ENCODE results near the gene SMS.

SMS gene

DNA sequence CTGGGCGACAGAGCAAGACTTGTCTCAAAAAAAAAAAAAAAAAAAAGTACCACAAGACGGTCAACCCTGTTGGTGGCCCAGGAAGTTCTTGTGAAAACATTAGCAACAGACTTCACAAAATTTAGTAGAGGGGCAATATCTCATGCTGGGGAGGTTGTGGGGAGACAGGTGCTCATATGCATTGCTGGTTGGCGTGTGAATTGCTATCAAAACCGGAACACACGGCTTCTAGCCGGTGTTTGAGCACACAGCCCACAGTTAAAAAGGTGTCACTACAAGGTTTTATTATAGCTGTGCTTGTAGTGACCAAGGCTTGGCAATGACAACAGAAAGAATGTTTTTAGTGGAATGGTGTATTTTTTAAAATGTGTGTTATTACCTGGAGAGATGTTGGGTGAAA lies 41.8 kb downstream of the SMS start:
- no peak for DNase-seq (ENCODE audit: low read depth)

DNA sequence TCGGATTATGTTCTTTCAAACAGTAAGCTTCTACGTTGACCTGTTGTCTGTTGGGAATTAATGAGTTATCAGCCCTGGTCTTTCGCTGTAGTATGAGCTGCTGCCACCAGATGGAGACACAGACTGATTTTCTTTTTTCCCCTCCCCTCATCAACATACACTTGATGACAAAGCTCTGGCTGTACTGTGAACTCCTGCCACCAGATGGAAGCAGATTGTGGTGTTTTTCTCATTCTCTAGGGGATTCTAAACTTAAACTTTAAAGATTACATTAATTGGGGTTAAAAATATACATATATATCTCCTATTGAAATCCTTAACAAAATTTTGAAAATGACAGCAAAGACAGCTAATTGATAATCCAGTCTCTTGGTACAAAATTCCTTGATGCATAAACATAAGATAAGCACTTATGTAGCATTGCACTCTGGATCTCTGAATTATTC lies 44.8 kb downstream of the SMS start:
- no peak for DNase-seq (ENCODE audit: low read depth)

DNA sequence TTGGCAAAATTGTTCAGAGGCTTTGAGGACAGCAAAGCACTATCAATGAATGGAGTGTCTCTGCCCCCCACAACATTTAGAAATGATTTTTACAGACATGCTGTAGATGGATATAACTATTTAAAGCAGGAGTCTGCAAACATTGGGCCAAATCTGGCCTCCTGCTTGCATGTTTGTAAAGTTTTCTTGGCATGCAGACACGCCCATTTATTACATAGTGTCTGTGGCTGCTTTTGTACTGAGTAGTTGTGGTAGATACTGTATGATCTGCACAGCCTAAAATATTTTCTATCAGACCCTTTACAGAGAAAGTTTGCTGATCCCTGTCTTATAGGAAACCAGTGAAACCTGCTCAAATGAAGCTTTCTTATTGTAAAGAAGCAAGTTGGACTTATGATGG lies 46.1 kb downstream of the SMS start:
- DNase-seq (ENCODE audit: low read depth), result no peak

DNA sequence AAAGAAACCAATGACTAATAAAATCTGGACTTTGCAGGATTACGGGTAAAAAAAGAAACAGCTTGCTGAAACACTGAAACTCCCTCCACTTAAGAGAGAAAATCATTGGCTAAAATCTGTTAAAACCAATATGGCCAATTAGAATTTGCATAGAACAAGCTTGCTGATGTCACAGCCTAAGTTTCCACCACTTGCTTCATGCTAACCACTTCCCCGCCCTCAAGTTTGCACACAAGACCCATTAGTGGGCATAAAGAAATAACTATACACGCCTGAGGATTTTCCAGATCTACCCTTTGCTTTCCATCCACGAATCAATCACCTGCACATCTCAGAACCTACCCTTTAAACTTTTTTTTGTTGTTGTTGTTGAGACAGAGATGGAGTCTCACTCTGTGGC lies 48.9 kb downstream of the SMS start:
- no peak for DNase-seq (ENCODE audit: low read depth)

DNA sequence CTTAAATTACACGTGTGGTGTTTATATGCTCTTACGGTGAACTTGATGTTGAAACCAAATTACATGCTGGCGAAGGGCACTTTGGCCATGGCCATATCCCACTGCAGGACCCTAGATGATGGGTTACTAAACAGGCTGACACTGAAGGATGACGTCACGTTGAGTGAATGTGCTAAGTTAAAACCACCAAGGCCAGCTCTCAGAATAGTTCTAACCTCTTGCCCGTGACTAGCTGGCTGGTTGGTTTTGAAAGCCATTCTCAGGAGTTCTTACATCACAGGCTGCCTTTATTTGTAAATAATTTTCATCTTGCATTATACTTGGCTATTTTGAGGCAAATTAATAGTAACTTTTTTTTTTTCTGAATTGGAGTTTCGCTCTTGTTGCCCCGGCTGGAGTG lies 50.3 kb downstream of the SMS start:
- DNase-seq (ENCODE audit: low read depth), result no peak

- no peak for DNase-seq (ENCODE audit: low read depth)
Measured at GRCh38 chrX:21991504-21991903, 51.0 kb downstream of the SMS start.

DNA sequence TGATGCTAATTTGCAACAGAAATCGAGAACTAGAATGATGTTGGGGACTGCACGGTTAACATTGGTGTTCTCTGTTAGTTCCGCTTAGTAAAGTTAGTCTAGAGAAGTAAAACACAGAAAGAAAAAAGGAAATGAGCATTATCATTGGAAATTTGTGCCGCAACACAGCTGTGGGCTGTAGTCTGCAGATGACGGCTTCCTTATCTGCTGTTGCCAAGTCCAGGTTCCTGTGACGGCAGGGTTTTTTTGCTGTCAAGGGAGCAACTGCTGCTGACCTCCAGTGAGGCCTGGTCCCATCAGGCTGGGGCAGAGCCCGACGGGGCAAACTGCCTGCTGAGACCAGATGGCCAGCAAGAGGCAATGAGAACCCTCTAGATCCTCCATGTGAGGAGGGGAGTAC lies 52.8 kb downstream of the SMS start:
- no peak for DNase-seq (ENCODE audit: low read depth)

- DNase-seq (ENCODE audit: low read depth), result no peak
Measured at GRCh38 chrX:21996872-21997455, 56.5 kb downstream of the SMS start.

GRCh38 chrX:21998037-21998436 lies 57.5 kb downstream of the SMS start:
- DNase-seq (ENCODE audit: low read depth), result no peak

DNA sequence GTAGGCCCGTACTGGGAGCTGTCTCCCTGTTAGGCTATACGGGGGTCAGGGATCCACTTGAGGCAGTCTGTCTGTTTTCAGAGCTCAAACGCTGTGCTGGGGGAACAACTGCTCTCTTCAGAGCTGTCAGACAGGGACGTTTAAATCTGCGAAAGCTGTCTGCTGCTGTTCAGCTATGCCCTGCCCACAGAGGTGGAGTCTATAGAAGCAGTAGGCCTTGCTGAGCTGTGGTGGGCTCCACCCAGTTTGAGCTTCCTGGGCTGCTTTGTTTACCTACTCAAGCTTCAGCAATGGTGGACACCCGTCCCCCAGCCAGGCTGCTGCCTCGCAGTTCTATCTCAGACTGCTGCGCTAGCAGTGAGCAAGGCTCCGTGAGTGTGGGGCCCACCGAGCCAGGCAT lies 64.4 kb downstream of the SMS start:
- DNase-seq (ENCODE audit: low read depth), result no peak

DNA sequence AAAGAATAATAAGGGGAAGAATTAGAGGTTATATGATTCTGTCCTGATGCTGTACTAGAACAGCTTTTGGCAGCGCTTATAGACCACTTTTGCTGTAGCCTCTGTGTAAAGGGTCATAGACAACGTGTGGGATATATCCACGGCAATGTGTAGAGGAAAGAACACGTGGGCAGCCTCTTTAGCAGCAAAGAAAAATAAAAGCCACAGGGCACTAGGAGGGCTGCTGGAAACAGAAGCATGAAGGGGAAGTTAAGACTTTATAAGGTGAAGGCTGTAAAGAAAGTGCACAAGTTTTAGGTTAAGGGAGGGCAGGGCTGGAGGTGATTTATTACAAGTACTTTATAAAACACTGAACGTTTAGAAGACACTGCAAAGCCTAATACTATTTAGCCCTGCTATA lies 71.5 kb downstream of the SMS start:
- DNase-seq (ENCODE audit: low read depth), result no peak

GRCh38 chrX:22012931-22013330 lies 72.4 kb downstream of the SMS start:
- no peak for DNase-seq (ENCODE audit: low read depth)

DNA sequence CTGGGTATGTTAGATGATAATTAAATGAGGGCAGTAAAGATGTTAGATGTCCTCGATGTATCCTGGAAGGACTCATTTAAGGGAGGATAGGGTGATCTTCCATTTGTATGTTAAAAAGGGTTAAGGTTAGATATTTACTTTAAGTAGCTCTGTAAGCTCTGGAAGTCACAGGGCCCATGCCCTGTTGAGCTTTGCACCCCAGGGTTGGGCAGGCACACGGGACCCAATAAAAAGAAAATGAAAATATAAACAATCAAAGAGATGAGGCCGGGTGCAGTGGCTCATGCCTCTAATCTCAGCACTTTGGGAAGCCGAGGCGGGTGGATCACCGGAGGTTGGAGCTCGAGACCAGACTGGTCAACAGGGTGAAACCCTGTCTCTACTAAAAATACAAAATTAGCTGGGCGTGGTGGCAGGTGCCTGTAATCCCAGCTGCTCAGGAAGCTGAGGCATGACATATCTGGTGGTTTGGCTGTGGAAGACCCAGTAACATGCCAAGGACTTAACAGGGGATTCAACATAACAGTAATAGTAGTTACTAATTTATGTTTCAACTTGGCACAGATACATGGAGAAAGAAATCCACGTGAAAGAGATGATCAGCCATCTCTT lies 74.7 kb downstream of the SMS start:
- no peak for DNase-seq (ENCODE audit: low read depth)

- no peak for DNase-seq (ENCODE audit: low read depth)
Measured at GRCh38 chrX:22021751-22022324, 81.3 kb downstream of the SMS start.

GRCh38 chrX:22024577-22024976 lies 84.1 kb downstream of the SMS start:
- no peak for DNase-seq (ENCODE audit: low read depth)

DNA sequence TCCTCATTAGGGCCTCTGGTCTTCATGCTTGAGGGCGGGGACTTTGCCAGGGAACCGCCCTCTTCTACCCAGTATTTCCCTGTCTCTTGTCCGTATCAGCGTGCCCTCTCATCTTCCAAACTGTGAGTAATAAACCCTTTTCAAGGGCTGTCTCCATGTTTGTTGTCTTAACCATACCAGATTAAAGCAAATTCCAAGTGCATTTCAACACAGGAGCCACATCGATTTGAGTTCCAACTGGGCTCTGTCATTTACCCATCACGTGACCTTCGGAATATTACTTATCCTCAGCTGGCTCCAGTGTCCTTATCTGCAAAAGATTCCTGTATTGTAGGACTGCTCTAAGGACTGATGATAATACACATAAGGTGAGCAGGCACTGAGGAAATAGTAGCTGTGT lies 85.2 kb downstream of the SMS start:
- DNase-seq (ENCODE audit: low read depth), result no peak

DNA sequence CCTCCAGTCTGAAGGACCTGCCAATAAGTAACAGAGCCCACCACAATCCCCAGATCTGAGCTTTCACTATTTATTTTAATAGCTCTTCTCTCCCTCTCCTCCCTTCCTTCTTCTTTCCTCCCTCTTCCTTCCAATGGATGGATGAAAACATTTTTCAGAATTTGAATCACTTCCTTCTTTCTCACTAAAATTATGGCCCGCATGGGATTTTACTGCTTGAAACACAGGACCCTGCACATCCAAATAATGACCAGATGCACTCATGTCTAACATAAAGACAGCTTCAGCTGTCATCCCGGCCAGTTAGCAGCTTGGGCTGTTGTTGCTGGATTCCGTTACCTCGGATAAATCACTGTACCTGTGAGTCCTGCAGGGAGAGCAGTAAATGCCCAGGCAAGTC lies 86.2 kb downstream of the SMS start:
- DNase-seq (ENCODE audit: low read depth), result no peak

GRCh38 chrX:22032084-22032483 lies 91.6 kb downstream of the SMS start, which contains the start of gene PHEX:
TSS of gene PHEX (plus strand) at chrX:22032325. CDS start at chrX:22033006, 681 bp downstream.
- DNase-seq (ENCODE audit: low read depth), result no peak

DNA sequence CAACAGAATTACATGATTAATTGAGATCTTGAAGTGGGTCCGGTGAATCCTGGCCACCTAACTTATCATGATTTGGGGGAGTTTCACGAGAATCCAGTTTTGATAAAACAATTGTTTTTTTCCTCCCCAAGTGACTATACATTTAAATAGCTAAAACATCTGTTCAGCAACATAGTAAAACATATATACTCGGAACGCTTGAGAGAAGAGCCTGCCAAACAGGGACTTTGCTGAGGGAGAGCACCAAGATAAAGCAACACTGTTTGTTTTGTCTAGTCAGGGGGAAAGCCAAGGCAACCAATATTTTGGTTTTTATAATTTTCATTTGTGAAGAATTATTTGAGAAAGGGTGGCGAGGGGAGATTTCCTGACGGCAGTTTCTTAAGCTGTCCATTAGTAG lies 92.0 kb downstream of the SMS start:
- DNase-seq (ENCODE audit: low read depth), result no peak

DNA sequence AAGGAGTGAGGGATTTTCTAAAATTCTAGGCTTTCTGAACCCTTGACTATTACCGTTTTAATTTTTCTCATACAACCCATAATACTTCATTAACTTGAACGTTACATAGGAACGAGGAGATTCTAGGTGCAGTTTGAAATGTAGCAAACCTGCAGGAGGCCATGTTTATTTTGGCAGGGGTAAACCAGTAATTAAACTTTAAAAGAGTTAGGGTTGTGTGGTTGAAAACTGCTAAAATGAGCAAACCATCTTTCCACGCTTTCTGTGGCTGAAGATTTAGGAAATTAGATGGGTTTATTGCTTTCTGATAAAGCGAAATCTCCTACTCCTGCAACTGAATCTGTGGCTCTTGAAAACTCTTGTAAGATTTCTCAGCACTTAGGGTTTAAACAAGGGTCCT lies 93.3 kb downstream of the SMS start:
- no peak for DNase-seq (ENCODE audit: low read depth)

DNA sequence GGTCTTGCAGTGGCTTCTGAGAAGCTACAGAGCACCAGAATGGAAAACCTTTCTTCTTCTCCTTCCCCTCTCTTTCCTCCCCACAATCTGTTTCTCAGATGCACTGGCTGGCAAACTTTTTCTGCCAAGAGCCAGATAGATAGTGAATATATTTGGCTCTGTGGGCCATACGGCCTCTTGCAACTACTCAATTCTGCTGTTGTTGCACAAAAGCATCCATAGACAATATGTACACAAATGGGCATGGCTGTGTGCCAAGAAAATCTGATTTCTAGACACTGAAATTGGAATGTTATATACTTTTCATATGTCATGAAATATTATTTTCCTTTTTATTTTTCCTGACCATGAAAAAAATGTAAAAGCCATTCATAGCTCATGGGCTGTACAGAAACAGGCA lies 94.7 kb downstream of the SMS start:
- DNase-seq (ENCODE audit: low read depth), result no peak

GRCh38 chrX:22037225-22037624 lies 96.7 kb downstream of the SMS start:
- no peak for DNase-seq (ENCODE audit: low read depth)

DNA sequence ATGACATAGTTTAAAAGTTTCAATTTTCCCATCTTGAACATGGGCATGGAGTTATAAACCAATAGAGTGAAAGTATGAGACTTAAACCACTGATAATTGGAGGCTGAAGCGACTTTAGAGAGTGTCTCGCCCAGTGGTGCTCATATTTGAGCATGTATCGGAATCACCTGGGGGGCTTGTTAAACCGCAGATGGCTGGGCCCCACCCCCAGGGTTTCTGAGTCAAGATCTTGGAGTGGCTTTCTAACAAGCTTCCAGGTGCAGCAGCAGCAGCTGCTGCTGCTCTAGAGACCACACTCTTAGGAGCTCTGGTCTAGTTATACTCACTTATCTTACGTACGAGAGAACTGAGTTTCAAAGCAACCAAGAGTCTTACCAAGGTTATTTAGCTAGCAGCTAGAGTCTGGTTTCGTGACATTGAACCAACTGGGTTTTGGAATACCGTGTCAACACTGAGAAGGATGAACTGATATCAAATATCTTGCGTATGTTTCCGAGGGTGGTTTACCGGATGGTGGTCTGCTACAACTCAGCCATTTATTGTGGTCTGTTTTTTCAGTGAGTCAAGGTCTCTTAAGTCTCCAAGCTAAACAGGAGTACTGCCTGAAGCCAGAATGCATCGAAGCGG lies 97.5 kb downstream of the SMS start:
- no peak for DNase-seq (ENCODE audit: low read depth)

GRCh38 chrX:22039541-22039940 lies 99.0 kb downstream of the SMS start:
- no peak for DNase-seq (ENCODE audit: low read depth)
